HepG2 (cell line): ENCODE data around the gene MTHFD2L. TPM values are rescaled to one million over a fixed set of nuclear protein-coding genes. Genes with fewer than 3 reads are reported as not detected.

Source experiments
- ATAC-seq: fragments of 200-7000 bp; cut with Tn5 transposase; 3 replicates; pipeline ENCODE4 v1.9.1; 2020; ENCODE audit warnings: mild to moderate bottlenecking, moderate library complexity
- BruUV-seq: library from RNA; stranded (reverse); fragments of 400-500 nt; replicated peaks from 2 replicates; lab custom pipeline; 2021; lab: Mats Ljungman, UMichigan
- CTCF ChIA-PET: fragments of 300-600 bp; formaldehyde crosslinking; extraction: SDS; loops from one replicate; lab custom pipeline; 2021; ENCODE audit warnings: low total read pairs, inconsistent platforms, low intra/inter-chr PET ratio; lab: Yijun Ruan, JAX
- POLR2A ChIA-PET: fragments of 350-600 bp; sonication (Branson Sonifier 250); formaldehyde crosslinking; loops from one replicate; lab custom pipeline; 2020; ENCODE audit warnings: antibody characterized with exemption, inconsistent platforms; lab: Yijun Ruan, JAX
- DNase-seq: peaks from one replicate; pipeline ENCODE4 v3.0.0-alpha.2; 2015; ENCODE audit warnings: low spot score
- FAIRE-seq: peaks from 3 replicates; lab custom pipeline; 2011; peaks lifted over from hg19 to GRCh38; lab: Jason Lieb, UNC
- H2AFZ ChIP-seq: one replicate; pipeline ENCODE4 v1.6.1; 2011; ENCODE audit warnings: low read length, inconsistent platforms
- H3K27ac ChIP-seq: fragments of 300-600 bp; 3 replicates; pipeline ENCODE4 v1.8.0; 2011; ENCODE audit warnings: mixed run types, mild to moderate bottlenecking, mixed read lengths, low read length, inconsistent platforms; ENCODE audit not compliant: insufficient read depth; ENCODE audit errors: extremely low read length
- H3K27me3 ChIP-seq, 2 experiments: fragments of 200-600 bp in 1 of 2; 2 replicates in 1 of 2; 3 replicates in 1 of 2; pipeline versions ENCODE4 v1.6.0 to v1.8.0; 2011; ENCODE audit warnings: low read length in 2 of 2, mild to moderate bottlenecking in 2 of 2, moderate library complexity in 2 of 2, inconsistent platforms in 1 of 2; ENCODE audit not compliant: insufficient read depth in 2 of 2, control insufficient read depth in 1 of 2
- H3K36me3 ChIP-seq, 2 experiments: fragments of 200-600 bp in 1 of 2; replicated peaks in 1 of 2; 2 replicates in 1 of 2; 3 replicates in 1 of 2; pipeline versions ENCODE4 v1.5.1 to v1.8.0; 2011; ENCODE audit warnings: low read length in 2 of 2, inconsistent platforms in 1 of 2; ENCODE audit not compliant: insufficient read depth in 2 of 2, control insufficient read depth in 1 of 2
- H3K4me1 ChIP-seq: 2 replicates; pipeline ENCODE4 v1.5.1; 2012; ENCODE audit warnings: low read length, inconsistent platforms; ENCODE audit not compliant: insufficient read depth
- H3K4me2 ChIP-seq: 2 replicates; pipeline ENCODE4 v1.6.0; 2011; ENCODE audit warnings: low read depth, low read length, inconsistent platforms
- H3K4me3 ChIP-seq, 3 experiments: fragments of 200-600 bp in 1 of 3; sonication (generic), shearing (Covaris generic) in 1 of 3; replicated peaks in 1 of 3; 2 replicates each; pipeline ENCODE4 v1.5.1; 2011 to 2016; ENCODE audit warnings: low read length in 3 of 3, inconsistent platforms in 2 of 3, low read depth in 2 of 3, mild to moderate bottlenecking in 2 of 3, control low read depth in 1 of 3, mixed read lengths in 1 of 3; ENCODE audit not compliant: insufficient read depth in 1 of 3
- H3K79me2 ChIP-seq: one replicate; pipeline ENCODE4 v1.6.1; 2011; ENCODE audit warnings: low read length, inconsistent platforms; ENCODE audit not compliant: insufficient read depth
- H3K9ac ChIP-seq: 2 replicates; pipeline ENCODE4 v1.6.0; 2011; ENCODE audit warnings: mild to moderate bottlenecking, low read depth, low read length, inconsistent platforms; ENCODE audit not compliant: insufficient read depth
- H3K9me3 ChIP-seq: 2 replicates; pipeline ENCODE4 v1.5.1; 2012; ENCODE audit warnings: mild to moderate bottlenecking, low read length
- H4K20me1 ChIP-seq: 2 replicates; pipeline ENCODE4 v1.6.0; 2011; ENCODE audit warnings: inconsistent platforms, mild to moderate bottlenecking, low read length, moderate library complexity; ENCODE audit not compliant: insufficient read depth
- AHDC1 ChIP-seq: sonication (generic); formaldehyde crosslinking; IDR thresholded peaks from 2 replicates; pipeline ENCODE4 v1.5.1; 2020; ENCODE audit warnings: mild to moderate bottlenecking, missing genetic modification reagents, borderline replicate concordance
- HMGA1 ChIP-seq: sonication (generic); formaldehyde crosslinking; conservative IDR thresholded peaks from 2 replicates; pipeline ENCODE4 v1.4.0; 2020; ENCODE audit warnings: missing genetic modification reagents
- HOXA9 ChIP-seq: sonication (generic); formaldehyde crosslinking; IDR thresholded peaks from 2 replicates; pipeline ENCODE4 v1.8.1; 2022; ENCODE audit warnings: missing genetic modification reagents, mild to moderate bottlenecking, moderate library complexity, borderline replicate concordance
- IRX3 ChIP-seq: sonication (generic); formaldehyde crosslinking; IDR thresholded peaks from 2 replicates; pipeline ENCODE4 v1.8.1; 2023; ENCODE audit warnings: mild to moderate bottlenecking, low read depth, missing genetic modification reagents, borderline replicate concordance
- MLXIP ChIP-seq: sonication (generic); formaldehyde crosslinking; IDR thresholded peaks from 2 replicates; pipeline ENCODE4 v1.9.0; 2021; ENCODE audit warnings: missing genetic modification reagents, borderline replicate concordance
- POLR2AphosphoS2 ChIP-seq: IDR thresholded peaks from 2 replicates; pipeline ENCODE4 v1.6.1; 2011; ENCODE audit warnings: low read depth, low read length, improper control_type of control experiment
- SNAPC2 ChIP-seq: sonication (generic); formaldehyde crosslinking; IDR thresholded peaks from 2 replicates; pipeline ENCODE4 v1.8.1; 2022; ENCODE audit warnings: mild to moderate bottlenecking, missing genetic modification reagents
- ZNF431 ChIP-seq: sonication (generic); formaldehyde crosslinking; IDR thresholded peaks from 2 replicates; pipeline ENCODE4 v1.9.0; 2022; ENCODE audit warnings: missing genetic modification reagents, low read depth, mild to moderate bottlenecking, borderline replicate concordance
- ZNF441 ChIP-seq: sonication (generic); formaldehyde crosslinking; IDR thresholded peaks from 2 replicates; pipeline ENCODE4 v1.7.0; 2021; ENCODE audit warnings: missing genetic modification reagents, borderline replicate concordance
- ZNF543 ChIP-seq: sonication (generic); formaldehyde crosslinking; IDR thresholded peaks from 2 replicates; pipeline ENCODE4 v1.4.0; 2020; ENCODE audit warnings: mild to moderate bottlenecking, missing genetic modification reagents
- ZNF597 ChIP-seq: sonication (generic); formaldehyde crosslinking; IDR thresholded peaks from 2 replicates; pipeline ENCODE4 v1.5.0; 2020; ENCODE audit warnings: missing genetic modification reagents
- ZXDC ChIP-seq: sonication (generic); formaldehyde crosslinking; IDR thresholded peaks from 2 replicates; pipeline ENCODE4 v1.5.0; 2020; ENCODE audit warnings: mild to moderate bottlenecking, missing genetic modification reagents
- in situ Hi-C: cut with HindIII; loops from 2 replicates; pipeline ENCODE4 v1.10.0; 2017; ENCODE audit warnings: low pct_unique_long_range_greater_than_20kb; ENCODE audit not compliant: extremely low pct_ligation_motif_present
- intact Hi-C: fragments of 100-400 bp; cut with micrococcal nuclease; formaldehyde crosslinking; loops from one replicate; pipeline ENCODE4 v1.10.0; 2022; ENCODE audit not compliant: unreplicated experiment
- polyA plus RNA-seq, 8 experiments: library from polyadenylated mRNA; depleted of rRNA in 3 of 8; stranded (reverse) in 7 of 8; unstranded in 1 of 8; fragments of >200 nt; fragmentation: Illumina TruSeq in 4 of 8; extraction: Trizol in 4 of 8; gene quantifications; 2 replicates each; pipeline versions ENCODE4 v1.2.1 to v1.2.3, GENCODE V29; 2011 to 2016; ENCODE audit warnings: low read depth in 4 of 8, missing spikeins in 1 of 8, mixed read lengths in 1 of 8; ENCODE audit not compliant: insufficient read depth in 1 of 8
- total RNA-seq, 5 experiments: library from RNA; depleted of rRNA; stranded (reverse); fragments of >200 nt; fragmentation: Illumina TruSeq; extraction: Trizol; gene quantifications; 2 replicates each; pipeline ENCODE4 v1.2.3, GENCODE V29; 2016; ENCODE audit warnings: low read depth in 1 of 5

MTHFD2L gene
- total and polyA plus RNA-seq, 2 of the 13 experiments (the other 11 are each of a cell fraction or from before 2014, with no cell fraction given) = 10.5 to 14.9 TPM

GRCh38 chr4:74205559-74205958 is 47.6 kb downstream of the MTHFD2L start:
- ChIA-PET POLR2A (no interaction called here), CTCF (no interaction called here)
- no peak overlapping the region for H3K27ac ChIP-seq
- H3K79me2 ChIP-seq = no peaks in the 10 kb centered on the region
- TF ChIP-seq ZNF441 (CRISPR knock-in tag) (no peak), SNAPC2 (CRISPR knock-in tag) (no peak), ZNF543 (CRISPR knock-in tag) (no peak), HMGA1 (CRISPR knock-in tag) (no peak), AHDC1 (CRISPR knock-in tag) (no peak), MLXIP (CRISPR knock-in tag) (no peak), ZNF431 (CRISPR knock-in tag) (no peak), IRX3 (no peak), ZXDC (CRISPR knock-in tag) (no peak), POLR2AphosphoS2 (no peak), ZNF597 (CRISPR knock-in tag) (no peak), HOXA9 (CRISPR knock-in tag) (no peak)
- no peak overlapping the region for H2AFZ ChIP-seq
- no peak overlapping the region for H3K4me2 ChIP-seq
- in situ Hi-C loops = no loop called here
- FAIRE-seq = no peak
- H3K9me3 ChIP-seq = no peaks in the 10 kb centered on the region
- H3K36me3 ChIP-seq = no peaks in the 10 kb centered on the region
- no TSS peak for BruUV-seq
- DNase-seq = no peak
- no peak overlapping the region for H3K9ac ChIP-seq
- H3K4me3 ChIP-seq = no peak overlapping the region
- peaks cover 15% of the 10 kb centered on the region for H4K20me1 ChIP-seq
- peaks cover 0 to 23% of the 10 kb centered on the region in 2 experiments; a peak in 3 of 5 replicates for H3K27me3 ChIP-seq
- intact Hi-C loops = no loop called here
- H3K4me1 ChIP-seq = peaks cover 20% of the 10 kb centered on the region
- ATAC-seq = no peak
